Occipital lobe (tissue), 2 donors: ENCODE data around the gene C11orf42. TPM values are rescaled to one million over a fixed set of nuclear protein-coding genes. Genes with fewer than 3 reads are reported as not detected.

Source experiments
- DNase-seq: peaks from one replicate; lab custom pipeline; 2025; lab: John Stamatoyannopoulos, UW
- total RNA-seq: library from RNA; depleted of rRNA; stranded (reverse); fragments of >200 nt; gene quantifications from one replicate; pipeline ENCODE4 v1.2.3, GENCODE V29; 2014

Gene C11orf42
- total RNA-seq, 1 donor from 2014 or later = not detected

DNA sequence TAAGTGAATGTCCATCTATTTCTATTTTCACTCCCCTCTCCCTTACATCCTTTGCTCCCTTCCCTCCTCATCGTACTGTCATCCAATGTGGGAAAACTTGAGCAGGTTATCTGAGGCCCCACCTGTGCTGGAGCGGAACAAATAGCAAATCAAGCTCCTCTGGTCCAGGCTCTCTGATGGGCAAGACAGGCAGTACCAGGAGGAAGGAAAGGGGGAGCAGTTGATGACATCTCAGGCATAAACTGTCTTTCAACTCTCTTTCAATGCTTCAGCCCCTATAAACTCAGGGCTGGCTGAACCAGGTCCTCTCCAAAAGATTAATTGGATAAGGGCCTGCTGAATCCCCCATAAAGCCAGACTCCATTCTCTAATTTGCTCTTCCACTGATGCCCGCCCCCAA is 52.8 kb downstream of the C11orf42 start:
- DNase-seq = no peak

DNA sequence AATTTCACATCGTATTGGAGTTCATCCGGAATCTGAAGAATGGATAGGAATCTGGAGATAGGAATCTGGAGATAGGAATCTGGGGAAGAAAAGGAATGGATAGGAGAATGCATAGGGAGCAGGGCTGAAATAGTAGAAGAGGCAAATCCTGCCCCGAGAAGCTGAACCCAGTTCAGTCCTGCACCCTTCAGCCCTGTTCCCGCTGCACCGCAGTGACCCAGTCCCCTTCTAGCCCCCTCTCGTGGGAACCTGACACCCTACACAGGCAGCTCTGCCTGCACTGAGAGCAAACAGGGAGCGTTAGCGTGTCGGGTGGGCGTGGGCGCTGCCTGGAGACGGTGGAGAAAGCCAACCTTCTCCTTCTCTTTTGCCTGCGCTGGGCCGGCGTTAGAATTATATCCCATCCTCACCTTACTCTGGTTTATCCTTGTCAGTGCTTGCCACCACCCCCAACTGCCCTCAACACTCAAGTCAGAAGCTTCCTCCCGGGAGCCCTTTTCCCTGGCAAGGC is 53.3 kb downstream of the C11orf42 start:
- DNase-seq = peak; percentile 36

- no peak for DNase-seq
Measured at GRCh38 chr11:6260207-6260726, 54.9 kb downstream of the C11orf42 start.

Other genes with a start within 250 kb of the C11orf42 start
- not detected for gene OR56A5, start 237.1 kb upstream of the C11orf42 start, total RNA-seq
- gene OR52L1, start 218.6 kb upstream of the C11orf42 start, total RNA-seq = not detected
- under 0.01 TPM for gene OR56A4, start 198.6 kb upstream of the C11orf42 start, total RNA-seq
- under 0.01 TPM for gene OR56A1, start 174.8 kb upstream of the C11orf42 start, total RNA-seq
- gene OR56B4, start 97.9 kb upstream of the C11orf42 start, total RNA-seq = not detected
- not detected for gene OR52B2, start 35.2 kb upstream of the C11orf42 start, total RNA-seq
- not detected for gene OR52W1, start 6.3 kb upstream of the C11orf42 start, total RNA-seq
- 19.8 TPM for gene FHIP1B, start 29.1 kb downstream of the C11orf42 start, total RNA-seq
- 0.31 TPM for gene CNGA4, start 33.5 kb downstream of the C11orf42 start, total RNA-seq
- gene CCKBR, start 54.3 kb downstream of the C11orf42 start, total RNA-seq = 5.3 TPM
- 2.5 TPM for gene CAVIN3, start 114.9 kb downstream of the C11orf42 start, total RNA-seq
- gene SMPD1, start 184.9 kb downstream of the C11orf42 start, total RNA-seq = 8.1 TPM
- 266 TPM for gene APBB1, start 213.5 kb downstream of the C11orf42 start, total RNA-seq
- 2.3 TPM for gene HPX, start 235.4 kb downstream of the C11orf42 start, total RNA-seq